Brain pericyte (primary cell): ENCODE measurements around the gene TJAP1.
A peak's percentile ranks its signal among the peaks of the same experiment; 100 is the strongest.

Experiments
- DNase-seq: peaks from one replicate; pipeline ENCODE4 v3.0.0-alpha.2; 2012; ENCODE audit warnings: low read depth, low spot score

The TJAP1 gene

DNA sequence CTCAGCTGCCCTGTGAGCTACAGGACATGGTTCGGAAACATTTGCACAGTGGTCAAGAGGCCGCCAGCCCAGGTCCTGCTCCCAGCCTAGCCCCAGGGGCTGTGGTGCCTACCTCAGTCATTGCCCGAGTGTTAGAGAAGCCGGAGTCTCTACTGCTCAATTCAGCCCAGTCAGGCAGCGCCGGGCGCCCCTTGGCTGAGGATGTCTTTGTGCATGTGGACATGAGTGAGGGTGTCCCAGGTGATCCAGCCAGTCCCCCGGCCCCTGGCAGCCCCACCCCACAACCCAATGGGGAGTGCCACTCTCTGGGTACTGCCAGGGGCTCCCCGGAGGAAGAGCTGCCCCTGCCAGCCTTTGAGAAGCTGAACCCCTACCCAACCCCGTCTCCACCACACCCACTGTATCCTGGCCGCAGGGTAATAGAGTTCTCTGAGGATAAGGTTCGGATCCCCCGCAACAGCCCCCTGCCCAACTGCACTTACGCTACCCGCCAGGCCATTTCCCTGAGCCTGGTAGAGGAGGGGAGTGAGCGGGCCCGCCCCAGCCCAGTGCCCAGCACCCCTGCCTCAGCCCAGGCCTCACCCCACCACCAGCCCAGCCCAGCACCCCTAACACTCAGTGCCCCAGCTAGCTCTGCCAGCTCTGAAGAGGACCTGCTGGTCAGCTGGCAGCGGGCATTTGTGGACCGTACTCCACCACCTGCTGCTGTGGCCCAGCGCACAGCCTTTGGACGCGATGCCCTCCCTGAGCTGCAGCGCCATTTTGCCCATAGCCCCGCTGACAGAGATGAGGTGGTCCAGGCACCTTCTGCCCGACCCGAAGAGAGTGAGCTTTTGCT lies 27.6 kb downstream of the TJAP1 start:
- no peak for DNase-seq

DNA sequence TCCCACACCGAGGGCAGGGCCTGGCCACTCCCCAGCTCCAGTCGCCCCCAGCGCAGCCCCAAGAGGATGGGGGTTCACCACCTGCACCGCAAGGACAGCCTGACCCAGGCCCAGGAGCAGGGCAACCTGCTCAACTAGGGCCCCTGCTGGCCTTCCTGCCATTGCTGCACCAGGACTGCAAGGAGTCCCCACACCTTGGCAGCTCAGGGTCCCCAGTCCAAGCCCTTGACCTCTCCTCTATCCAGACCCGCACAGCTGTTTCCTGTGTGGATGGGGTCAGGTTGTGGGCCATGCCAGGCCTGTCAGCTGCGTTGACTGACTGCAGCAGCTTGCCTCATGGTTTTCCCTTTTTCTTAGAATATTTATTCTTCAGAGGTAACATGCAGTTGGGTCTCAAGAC lies 28.3 kb downstream of the TJAP1 start:
- DNase-seq: no peak

DNA sequence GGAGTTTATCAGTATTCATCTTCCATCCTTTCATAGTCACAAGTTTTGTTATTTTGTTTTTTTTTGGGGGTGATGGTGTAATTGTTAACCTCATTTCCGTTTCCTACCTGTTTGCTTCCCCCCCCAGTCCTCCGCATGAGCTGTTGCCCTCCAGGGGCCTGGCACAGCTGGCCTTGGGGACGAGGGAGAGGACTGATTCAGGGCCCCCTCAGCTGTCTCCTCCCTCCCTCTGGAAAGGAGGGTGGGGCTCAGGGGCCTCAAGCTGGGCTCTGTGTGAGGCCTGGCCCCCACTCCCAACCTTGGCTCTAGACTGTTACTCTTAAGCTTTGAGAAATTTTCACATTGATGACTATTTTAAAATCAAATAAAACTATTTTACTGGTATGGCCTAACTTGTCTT lies 28.8 kb downstream of the TJAP1 start:
- no peak for DNase-seq

DNA sequence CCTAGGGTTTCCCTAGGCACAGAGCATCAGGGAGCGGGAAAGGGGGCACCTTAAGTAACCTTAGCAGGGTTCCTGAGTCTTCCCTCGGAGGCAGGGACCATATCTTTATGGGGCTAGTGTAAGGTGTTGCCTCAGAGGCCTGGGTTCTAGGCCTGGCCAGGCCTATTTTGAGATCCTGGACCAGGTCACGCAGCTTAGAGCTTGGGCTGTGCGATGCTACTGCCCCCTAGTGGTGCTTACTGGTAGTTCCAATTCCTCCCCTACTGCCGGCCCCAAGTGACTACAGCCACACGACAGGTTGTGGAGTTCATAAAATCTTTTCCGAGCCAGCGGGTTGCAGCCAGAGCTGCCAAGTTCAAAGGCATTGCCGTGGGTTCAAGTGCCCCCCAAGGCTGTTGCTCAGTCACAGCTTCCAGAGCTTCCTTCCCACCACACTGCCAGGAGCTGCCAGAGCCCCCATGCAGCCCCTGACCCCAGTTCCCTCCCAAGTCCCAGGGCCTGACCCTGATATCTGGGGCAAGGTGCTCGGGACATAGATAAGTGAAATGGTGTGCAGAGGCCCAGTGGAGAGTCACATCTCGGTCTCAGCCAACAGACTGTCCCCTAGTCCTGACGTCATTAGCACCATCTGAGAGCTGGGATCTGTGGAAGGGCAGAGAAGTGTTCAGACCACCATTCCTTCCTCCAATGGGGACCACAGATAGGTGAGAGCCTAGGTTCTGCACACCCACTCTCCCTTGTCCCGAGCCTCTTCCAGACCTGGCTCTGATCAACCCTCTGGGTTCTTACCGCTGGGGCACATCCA lies 29.5 kb downstream of the TJAP1 start:
- DNase-seq: peak; percentile 57

DNA sequence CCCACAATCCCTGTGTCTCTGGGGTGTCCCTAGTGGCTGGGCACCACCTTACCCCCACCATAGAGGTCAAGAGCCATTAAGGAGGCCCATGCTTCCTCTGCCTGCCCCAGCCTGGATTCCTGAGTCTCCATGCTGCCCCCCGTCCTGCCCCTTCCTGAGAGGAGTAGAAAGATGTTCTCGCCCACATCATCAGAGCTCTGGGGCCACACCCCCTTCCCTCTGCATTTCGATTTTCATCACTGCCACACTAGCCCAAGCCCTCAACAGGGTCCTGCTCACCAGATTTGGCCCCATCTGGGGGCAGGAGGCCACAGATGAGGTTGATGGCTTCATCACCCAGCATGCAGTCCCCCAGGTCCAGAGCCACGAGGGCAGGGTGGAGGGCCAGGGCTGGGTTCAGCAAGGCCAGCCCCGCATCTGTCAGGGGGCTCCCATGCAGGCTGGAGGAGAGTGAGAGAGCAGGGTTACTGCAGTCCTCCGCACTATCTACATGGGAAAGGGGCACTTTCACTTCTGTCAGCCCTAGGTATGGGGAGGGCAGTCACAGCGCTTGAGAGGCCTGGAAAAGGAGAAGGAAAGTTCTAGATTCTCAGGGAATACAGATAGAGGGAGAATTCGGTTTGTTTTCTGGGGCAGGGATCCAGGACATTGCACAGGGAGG lies 31.2 kb downstream of the TJAP1 start:
- no peak for DNase-seq

DNA sequence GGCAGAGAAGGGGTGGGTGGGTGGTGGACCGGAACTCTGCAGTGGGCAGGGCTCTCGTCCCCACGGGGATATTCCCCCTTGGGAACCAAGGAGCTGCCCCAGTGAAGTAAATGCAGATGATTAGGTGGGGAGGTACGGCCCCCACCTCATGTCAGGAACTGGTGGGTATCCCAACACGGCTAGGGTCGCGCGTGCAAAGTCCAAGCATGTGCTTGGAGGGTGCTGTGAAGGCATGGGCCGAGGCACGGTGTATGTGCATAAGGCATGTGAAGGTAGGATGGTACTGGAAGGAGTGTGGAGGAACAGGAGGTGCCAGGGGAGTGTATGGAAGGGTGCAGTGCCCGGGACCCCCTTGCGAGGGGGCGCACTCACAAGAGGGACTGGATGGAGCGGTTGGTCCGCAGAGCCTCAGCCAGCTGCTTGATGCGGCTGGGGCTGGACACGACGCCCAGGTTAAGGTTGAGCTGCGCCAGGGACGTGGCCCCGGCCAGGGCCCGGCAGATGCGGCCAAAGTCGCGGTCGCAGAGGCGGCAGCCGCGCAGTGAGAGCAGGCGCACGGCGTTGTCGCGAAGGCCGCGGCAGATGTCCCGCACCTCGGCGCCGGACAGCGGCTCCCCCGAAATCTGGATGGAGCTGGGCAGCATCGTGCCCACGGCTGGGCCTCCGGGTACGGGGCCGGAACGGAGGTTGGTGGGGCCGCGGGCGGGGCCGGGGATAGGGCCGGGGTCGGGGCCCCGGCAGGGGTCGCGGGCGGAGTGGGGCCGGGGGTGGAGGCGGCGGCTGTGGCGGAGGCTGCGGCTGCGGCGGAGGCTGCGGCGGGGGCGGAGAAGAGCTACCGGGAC lies 32.0 kb downstream of the TJAP1 start:
- DNase-seq: no peak

DNA sequence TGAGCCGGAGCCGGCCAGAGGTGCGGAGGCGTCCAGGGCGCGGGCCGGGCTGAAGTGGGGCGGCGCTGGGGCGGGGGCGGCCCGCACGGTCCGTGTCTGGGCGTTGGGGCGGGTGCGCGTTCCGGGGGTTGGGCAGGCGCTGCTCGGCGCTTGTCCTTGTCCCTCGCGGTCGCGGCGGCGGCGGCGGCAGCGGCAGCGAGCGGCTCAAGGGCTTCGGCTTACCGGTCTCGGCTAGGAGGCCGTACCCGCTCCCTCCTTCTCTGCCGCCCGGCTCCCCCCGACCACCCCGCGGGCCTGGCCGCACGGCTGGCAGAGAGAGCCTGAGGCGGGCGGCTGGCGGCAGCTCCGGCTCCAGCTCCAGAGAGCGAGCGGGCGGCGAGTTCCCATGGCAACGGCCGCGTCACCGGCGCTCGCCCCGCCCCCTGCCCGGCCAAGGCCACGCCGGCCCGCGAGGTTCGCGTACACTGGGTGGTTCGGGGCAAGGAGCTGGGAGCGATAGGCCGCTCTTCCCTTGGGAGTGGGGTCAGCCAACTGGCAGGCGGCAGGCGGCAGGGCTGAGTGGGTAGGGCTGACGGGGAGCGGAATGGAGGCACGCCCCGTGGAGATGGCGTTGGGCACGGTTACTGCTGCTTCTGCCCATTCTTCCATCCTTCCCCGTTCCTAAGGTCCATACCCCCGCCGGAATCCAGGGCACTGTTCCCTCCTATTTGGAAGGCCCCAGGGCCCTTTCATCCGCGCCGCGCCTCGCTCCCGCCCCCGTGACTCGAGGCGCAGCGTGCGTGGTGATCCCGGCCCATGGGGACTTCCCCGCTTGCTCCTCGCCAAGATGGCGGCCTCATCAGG lies 32.8 kb downstream of the TJAP1 start, which contains the start of gene LRRC73:
TSS of gene LRRC73 (minus strand) at position 363 of the 843 bp plus-strand sequence. CDS start 561 bp downstream, outside the sequence.
- DNase-seq: no peak

DNA sequence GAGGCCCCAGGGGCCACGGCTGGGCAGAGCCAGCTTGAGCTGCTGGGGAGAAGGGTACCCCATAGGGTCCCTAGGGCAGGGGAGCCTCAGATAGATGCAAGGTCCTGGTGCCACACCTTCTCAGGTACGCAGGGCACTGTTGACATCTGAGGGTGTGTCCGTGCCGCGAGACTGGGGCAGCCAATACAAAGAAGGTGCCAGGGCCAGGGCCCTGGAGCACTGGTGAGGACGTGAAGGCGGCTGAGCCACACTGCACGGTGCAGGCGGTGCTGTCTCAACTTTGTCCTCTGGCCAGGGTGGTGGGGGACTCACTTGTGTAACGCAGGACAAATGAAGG lies 33.4 kb downstream of the TJAP1 start:
- DNase-seq: no peak

DNA sequence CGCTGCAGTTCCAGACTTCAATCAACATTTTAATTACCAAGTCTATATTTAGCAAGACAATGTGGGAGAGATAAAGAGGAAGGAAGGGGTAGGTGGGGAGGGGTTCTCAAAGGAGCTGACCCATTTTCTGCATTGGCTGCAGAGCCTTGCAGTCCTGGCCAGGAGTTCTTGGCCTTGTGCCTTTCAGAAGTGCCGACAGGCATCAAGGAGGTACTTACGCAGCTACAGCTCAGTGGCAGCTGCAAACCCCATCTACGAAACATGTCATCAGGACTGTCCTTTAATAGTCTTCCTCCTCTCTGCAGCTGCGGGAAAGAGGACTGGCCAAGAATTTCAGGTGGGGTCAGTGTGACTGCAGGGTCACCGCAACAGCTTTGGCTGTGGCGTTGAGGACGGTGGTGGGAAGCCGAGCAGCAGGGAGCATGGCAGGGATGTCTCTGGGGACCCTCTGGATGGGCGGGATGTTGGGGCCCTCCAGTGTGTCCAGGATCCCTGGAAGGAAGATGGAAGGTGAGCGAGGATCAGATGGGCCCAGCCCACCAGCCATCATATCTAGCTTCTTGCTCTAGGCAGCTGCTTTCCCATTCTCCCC lies 34.5 kb downstream of the TJAP1 start:
- DNase-seq: no peak

DNA sequence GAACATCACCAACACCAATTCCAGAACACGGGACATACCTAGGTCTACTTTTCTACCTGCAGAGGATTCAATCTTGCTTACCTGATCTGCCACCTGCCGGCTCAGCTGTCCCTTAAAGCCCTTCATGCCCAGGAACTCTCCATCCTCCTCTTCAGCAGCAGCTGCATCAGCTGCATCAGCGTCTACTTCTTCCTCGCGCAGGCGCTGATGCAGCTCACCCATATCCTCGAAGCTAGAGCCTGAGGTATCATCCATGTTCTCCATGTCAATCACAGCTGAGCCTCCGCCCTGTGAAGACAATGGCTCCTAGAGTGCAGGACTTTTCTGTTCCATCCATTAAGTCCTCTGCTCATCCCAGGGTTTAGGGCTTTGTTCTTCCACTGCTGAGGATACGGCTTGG lies 38.4 kb downstream of the TJAP1 start:
- DNase-seq: no peak

DNA sequence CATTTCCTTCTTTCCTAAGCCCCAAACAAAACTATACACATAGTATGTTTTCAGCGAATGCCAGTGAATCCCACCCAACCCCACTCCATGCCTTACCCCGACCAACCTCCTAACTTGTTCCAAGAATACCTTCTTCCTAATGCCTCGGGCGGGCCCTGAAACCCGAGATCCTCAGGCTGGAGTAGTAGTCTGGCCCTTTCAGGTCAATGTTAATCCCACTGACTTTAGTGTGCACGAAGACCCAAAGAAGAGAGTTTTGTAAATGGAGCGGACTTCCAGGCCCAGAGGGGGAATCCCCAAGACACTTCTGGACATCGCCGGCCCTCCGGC lies 39.0 kb downstream of the TJAP1 start:
- no peak for DNase-seq

DNA sequence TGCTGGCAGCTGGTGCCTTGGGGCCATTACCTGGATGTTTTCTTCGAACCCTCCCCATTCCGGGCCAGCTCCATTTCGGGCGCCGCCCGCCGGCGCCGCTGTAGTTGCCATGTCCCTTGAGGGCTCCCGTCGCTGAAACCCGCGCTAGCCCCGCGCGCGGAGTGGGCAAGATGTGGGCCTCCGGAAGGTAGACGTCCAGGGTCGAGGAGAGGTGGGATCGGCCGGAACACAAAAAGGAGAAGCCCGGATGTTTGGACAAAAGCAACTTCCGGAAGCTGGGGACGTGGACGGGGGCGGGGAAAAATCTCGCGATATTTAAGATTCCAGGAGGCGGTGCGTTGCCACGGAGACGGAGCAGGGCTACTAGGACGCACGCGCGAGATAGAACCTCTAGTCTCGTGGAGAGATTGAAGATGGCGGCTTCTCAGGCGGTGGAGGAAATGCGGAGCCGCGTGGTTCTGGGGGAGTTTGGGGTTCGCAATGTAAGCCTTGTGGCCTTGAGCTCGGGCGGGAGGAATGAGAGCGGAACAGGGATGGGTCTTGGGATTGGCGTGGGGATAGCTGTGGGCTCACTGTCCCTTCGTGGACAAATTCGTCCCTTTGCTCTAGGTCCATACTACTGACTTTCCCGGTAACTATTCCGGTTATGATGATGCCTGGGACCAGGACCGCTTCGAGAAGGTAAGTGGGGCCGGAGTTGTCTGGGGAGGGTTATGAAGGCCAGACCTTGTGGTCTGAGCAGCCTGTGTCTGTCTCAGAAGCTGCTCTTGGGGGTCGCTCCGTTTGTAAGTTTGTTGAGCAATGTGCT lies 39.5 kb downstream of the TJAP1 start, which contains the start of the genes POLR1C and YIPF3:
TSS of gene POLR1C (plus strand) at position 393 of the 808 bp plus-strand sequence. CDS start at position 414, 21 bp downstream.
TSS of gene YIPF3 (minus strand) at position 230 of the 808 bp plus-strand sequence. CDS start at position 111, 119 bp downstream.
- DNase-seq: peak; percentile 90

DNA sequence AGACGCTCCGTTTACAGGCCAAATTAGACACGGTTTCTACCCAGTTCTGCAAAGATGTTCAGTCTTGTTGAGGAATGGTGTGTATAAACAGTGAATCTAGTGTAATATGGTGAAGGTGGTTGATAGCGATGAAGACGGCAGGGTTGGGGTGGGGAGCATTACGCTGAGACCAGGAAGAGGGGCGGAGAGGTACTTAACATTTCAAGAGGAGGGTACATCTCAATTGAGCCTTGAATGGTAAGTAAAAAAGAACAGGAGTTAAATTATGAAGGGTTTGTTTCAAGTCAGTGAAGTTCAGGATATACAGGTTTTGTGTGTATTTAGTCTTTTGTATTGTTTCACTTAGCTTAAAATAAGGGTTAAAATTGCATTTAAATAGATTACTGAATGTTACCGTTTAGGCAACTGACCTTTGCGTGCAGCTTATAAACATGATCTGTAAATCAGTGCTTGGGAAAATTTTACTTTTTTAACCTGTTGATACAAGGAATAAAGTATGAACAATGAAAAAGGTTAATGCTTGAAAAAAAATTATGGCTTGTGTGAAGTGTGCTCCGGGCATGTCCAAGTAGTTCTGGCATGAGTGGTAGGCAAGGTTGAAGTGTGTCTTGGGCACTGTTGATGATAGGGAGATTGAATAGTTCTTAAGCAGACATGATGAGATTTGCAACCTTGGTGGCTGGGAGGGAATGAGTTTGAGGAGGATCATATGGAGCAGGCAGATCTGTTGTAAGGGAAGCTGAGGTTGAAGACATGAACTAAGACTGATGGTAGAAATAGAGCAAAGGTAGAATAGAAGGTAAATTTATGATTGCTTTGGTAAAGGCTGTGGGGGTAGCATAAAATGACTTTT lies 40.4 kb downstream of the TJAP1 start:
- DNase-seq: no peak

DNA sequence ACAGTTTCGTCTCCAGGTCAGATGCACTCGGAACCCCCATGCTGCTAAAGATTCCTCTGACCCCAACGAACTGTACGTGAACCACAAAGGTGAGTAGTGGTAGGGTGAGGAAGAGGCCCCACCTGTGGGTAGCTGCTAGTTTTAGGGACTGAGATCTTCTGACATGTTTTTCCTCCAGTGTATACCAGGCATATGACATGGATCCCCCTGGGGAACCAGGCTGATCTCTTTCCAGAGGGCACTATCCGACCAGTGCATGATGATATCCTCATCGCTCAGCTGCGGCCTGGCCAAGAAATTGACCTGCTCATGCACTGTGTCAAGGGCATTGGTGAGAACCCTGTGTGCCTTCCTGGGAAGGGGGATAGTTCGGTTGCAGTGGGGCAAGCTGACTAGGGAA lies 42.7 kb downstream of the TJAP1 start:
- DNase-seq: no peak

DNA sequence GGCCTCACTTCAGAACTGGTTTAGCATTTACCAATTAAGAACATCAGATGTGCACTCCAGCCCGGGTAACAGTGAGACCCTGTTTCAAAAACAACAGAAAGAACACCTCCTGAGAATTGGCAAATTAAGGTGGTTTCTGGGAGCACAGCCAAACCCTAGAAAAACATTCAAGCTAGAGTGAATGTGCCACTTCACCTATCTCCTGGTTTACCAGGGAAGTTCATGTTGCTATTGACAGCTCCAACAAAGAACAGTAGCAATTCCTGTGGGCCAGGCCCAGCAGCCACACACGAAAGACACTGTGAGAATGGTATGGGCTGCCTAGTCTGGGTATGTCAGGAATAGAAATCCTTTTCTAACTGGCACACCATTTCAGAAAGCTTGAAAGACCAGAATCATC lies 44.5 kb downstream of the TJAP1 start:
- no peak for DNase-seq

DNA sequence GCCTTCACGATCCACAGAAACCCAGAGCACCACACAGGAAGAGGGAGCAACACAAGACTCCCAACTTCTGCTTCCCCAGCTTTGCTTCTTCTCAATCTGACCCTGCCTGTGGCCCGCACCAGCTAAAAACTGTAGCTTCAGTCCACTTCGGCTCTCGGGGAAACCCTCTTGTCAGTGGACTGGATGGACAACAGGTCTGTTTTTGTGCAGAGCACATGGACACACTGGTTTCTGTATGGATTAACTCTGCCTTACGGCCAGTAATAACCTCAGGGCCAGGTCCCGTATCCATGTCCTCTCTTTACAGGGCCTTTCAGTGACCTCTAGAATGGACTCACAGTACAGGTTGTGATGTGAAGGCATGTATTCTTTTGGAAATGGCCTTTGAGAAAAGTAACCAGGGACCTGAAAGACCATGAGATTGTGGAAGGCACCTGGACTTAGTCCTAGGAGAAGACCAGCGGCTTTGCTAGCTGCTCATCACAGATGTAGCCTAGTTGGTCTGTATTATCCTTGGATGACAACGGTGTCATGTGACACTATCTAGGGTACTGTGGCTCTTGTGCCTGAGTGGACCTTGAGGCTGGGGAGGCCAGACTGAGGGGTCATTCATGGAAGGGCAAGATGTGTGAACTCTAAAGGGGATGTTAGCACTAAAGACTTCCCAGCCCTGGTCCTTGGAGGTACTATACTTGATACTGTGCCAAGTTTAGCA lies 45.3 kb downstream of the TJAP1 start:
- no peak for DNase-seq

DNA sequence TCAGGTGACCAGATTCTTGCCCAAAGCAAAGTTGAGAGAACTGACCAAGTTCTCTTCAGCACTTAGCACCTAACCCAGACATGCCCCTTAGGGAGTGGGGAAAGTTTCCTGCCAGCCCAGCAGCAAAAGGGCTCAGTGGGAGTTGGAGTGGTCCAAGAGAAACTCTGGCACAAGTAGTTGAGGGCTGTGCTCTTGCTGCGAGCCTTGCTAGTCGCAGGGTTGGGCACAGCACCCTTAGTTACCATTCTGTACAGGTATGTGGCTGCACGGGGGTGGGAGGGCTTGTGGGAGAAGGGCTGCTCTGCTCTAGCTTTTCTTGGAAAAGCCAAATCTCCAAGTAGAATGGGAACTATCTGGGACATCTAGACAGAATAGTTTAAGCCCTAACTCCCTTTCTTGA lies 45.9 kb downstream of the TJAP1 start:
- no peak for DNase-seq
